ENCODE results near the gene MEGF11.

MEGF11 gene

GRCh38 chr15:66046326-66046725 lies 207.2 kb downstream of the MEGF11 start:
- no peak for DNase-seq

- DNase-seq: no peak
Measured at GRCh38 chr15:66045542-66045941, 208.0 kb downstream of the MEGF11 start.

DNA sequence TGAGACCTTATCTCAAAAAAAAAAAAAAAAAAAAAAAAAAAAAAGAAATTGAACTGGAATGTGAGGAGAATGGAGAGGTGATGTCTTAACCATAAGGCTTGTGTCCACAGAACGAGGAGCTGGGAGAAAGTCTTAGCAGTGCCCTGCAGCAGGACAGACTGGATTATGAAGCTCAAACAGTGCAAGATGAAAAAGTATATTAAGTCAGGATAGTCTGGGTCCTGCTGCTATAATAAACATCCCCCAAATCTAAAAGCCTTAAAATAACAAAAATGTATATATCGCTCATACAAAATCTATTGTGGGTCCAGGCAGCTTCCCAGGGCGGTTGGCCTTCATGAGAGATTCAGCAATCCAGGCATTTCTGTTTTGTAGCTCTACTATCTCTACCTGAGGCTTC lies 208.7 kb downstream of the MEGF11 start:
- no peak for DNase-seq

GRCh38 chr15:66043264-66043663 lies 210.3 kb downstream of the MEGF11 start:
- DNase-seq: no peak

GRCh38 chr15:66042624-66043023 lies 210.9 kb downstream of the MEGF11 start:
- DNase-seq: no peak

- no peak for DNase-seq
Measured at GRCh38 chr15:66041276-66041675, 212.3 kb downstream of the MEGF11 start.

GRCh38 chr15:66040211-66040892 lies 213.2 kb downstream of the MEGF11 start:
- no peak for DNase-seq

- DNase-seq: no peak
Measured at GRCh38 chr15:66039117-66039871, 214.3 kb downstream of the MEGF11 start.

DNA sequence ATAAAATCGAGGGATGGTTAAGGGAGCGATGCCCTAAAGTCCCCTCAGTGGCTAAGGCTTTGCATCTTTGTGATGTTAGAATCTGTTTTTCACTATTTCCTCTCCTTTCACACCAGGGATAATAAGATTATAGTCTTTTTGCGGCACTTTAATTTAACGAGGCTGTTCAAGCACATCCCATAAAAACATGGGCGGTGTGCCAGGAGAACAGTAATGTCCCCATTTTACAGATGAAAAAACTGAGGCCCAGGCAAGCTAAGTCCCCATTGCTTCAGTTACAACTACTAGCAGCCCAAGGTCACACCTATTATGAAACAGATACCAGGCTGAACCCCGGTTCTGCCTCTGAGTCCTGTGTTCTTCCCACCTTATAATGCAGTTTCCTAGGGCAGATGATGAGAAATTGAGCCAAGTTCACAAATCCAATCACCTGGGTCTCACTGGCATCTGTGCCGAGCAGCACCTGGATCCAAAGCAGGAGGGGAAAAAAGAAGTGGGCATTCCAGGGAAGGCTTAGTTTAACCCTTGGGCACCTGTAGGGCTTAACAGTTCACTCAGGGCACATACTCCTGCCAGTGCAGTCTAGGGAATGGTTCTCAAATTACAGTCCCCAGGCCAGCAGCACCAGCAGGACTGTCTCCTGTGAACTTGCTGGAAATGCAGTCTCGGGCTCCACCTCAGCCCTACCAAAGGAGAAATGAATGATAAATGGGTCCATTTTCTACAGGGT lies 215.0 kb downstream of the MEGF11 start:
- no peak for DNase-seq

DNA sequence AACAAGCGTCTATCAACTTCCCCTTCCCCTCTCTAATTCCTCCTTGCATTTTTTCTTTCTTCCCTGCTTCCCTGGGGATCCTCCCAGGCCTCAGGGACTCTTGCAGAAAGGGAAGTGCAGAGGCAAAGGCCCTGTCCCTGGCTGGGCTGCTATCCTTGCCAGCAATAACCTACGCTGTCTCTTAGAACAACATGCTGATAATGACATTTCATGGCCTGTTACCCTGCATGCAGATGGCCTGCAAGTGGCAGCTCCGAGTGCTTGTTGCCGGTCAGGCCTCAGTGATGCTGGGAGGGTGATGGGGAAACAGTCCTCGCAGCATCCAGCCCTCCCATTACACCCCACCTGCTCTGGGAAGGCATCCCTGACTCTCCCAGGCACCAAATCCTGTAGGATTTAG lies 216.7 kb downstream of the MEGF11 start:
- DNase-seq: no peak

GRCh38 chr15:66035901-66036300 lies 217.6 kb downstream of the MEGF11 start:
- no peak for DNase-seq

DNA sequence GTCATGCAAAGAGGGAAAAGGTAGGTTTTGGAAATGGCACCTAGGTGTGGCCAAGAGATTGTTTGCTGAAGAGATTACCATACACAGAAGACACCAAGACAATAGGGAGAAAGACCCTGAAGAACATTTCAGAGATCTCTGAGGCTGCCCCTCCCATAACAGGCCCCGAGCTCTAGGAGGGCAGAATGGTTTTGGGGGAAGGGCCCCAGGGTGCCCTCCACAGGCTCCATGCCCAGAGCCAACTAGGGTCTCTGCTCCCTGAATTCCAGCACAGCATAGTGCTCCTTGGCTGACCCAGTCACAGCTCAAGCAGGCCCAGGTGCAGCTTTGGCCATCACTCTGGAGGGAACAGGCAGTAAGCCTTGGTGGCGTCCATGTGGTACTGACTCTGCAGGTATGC lies 220.4 kb downstream of the MEGF11 start:
- no peak for DNase-seq

GRCh38 chr15:66032006-66032405 lies 221.5 kb downstream of the MEGF11 start:
- no peak for DNase-seq

GRCh38 chr15:66030650-66031049 lies 222.9 kb downstream of the MEGF11 start:
- DNase-seq: no peak

GRCh38 chr15:66029650-66030049 lies 223.9 kb downstream of the MEGF11 start:
- no peak for DNase-seq

DNA sequence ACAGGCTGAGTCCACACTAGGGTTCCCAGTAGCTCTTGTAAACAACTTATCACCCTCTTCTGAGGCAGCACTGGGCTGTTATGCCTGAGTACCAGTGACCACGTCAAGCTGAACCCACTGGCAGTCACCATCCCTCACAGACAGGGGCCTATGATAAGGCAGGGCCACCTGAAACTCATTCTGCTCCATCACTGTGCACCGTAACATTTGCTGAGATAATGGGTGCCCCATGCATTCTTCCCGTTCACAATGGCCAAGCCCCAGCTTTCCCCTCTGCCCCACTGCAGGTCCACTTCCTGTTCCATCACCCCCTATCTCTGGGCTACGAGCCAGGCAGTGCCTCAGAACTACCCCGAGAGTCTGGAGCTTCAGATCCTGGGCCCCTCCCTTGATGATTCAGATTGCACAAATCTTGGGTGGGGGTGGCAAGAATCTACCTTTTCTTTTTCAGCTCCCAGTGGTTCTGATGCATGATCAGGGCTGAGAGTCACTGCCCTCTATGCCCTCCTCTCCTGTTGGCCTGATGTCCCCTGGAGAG lies 226.2 kb downstream of the MEGF11 start:
- no peak for DNase-seq

- no peak for DNase-seq
Measured at GRCh38 chr15:66025972-66026371, 227.6 kb downstream of the MEGF11 start.

- no peak for DNase-seq
Measured at GRCh38 chr15:66025015-66025452, 228.5 kb downstream of the MEGF11 start.

DNA sequence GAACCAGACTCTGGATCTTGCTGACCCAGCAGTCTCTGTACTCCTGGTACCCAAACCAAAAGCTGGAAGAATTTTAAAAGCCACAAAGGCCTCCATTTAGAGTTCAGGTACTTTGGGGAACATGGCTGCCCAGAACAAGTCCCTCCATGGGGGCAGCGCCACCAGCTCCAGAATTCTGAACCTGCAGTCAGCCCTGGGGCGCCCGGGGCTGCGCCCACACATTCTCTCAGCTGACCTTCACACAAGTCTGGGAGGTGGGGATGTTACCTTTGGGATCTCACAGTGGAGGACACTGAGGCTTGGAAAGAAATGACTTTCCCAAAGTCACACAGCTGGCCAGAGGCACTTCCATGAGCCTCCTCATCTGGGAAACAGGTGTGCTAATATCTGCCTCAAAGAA lies 229.4 kb downstream of the MEGF11 start:
- no peak for DNase-seq

- DNase-seq: no peak
Measured at GRCh38 chr15:66023311-66023972, 230.1 kb downstream of the MEGF11 start.

- DNase-seq: no peak
Measured at GRCh38 chr15:66022163-66022525, 231.4 kb downstream of the MEGF11 start.

- no peak for DNase-seq
Measured at GRCh38 chr15:66021496-66022162, 231.9 kb downstream of the MEGF11 start.
